H54 (cell line): ENCODE results near the gene SMPDL3B.

ENCODE experiments used
- DNase-seq: peaks from one replicate; pipeline ENCODE4 v3.0.0; 2011; ENCODE audit warnings: low spot score, mixed read lengths; ENCODE audit not compliant: insufficient read length
- FAIRE-seq: peaks from 3 replicates; lab custom pipeline; 2011; peaks lifted over from hg19 to GRCh38; lab: Jason Lieb, UNC
- POLR2A ChIP-seq: IDR thresholded peaks from 2 replicates; pipeline ENCODE4 v1.6.1; 2011; ENCODE audit warnings: low read depth, mild to moderate bottlenecking, low read length

Gene SMPDL3B

DNA sequence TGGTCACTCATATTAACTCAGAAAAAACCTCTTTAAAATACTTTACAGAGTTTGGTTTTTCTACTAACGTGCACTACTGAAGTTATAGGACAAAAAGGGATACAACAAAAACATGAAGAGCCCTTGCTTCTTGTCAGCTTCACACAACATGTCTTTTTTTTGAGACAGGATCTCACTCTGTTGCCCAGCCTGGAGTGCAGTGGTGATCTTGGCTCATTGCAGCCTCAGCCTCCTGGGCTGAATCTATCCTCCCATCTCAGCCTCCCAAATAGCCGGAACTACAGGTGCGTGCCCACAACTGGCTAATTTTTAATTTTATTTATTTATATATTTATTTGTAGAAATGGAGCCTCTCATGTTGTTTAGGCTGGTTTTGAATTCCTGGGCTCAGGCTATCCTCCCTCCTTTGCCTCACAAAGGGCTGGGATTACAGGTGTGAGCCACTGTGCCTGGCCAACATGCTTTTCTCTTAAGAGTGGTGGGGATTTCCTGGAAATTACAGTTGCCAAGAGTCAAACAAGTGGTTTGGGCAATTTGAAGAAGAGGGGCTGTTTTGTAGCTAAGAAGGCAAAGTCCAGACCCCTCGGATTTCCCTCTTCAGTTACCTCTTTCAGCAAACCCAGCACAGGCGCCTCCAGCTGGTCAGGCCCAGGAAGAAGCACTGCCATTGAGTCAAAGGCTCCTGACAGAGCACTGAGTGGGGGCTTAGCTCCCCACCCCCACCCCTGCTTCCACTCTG is 6.4 kb upstream of the SMPDL3B start:
- FAIRE-seq (no peak), DNase-seq (no peak)
- TF ChIP-seq POLR2A, result no peak

GRCh38 chr1:27931184-27931583 is 3.6 kb upstream of the SMPDL3B start:
- DNase-seq, result no peak
- TF ChIP-seq POLR2A, result no peak
- no peak for FAIRE-seq

GRCh38 chr1:27931759-27932158 is 3.0 kb upstream of the SMPDL3B start:
- TF ChIP-seq POLR2A, result no peak
- no peak for DNase-seq
- no peak for FAIRE-seq

DNA sequence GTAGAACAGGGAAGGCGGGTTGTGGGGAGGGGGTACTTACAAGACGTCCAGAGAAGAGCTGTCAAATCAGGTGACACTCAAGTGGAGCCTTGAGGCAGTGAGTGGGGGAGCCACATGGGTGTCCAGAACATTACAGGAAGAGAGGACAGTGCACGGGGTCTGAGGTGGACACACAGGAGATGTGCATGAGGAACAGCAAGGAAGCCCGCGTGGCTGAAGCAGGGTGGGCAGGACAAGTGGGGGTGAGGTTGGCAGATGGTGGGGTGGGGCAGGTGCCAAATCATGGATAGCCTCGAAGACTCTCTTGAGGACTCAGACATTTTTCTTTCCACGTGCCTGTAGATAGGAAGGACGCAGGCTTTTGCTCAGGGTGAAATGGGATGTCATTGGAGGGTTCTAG is 921 bp downstream of the SMPDL3B start:
- DNase-seq (no peak), FAIRE-seq (no peak)
- no peak for TF ChIP-seq POLR2A

GRCh38 chr1:27936370-27936769 is 1.6 kb downstream of the SMPDL3B start:
- no peak for FAIRE-seq
- TF ChIP-seq POLR2A, result no peak
- DNase-seq, result no peak

DNA sequence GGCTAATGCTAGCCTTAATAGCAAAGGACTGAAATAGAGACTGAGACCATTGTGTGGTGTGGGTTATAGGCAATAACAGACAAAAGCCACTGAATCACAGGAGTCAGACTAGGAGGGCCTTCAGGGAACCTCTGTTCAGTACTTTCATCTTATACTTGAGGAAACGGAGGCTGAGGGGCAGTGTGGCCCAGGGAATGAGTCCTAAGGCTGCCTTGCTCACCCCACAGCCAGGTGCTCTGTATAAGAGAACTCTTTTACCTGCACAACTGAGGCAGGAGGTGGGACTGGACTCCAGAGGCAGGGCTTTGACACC is 2.7 kb downstream of the SMPDL3B start:
- DNase-seq (no peak), FAIRE-seq (no peak)
- TF ChIP-seq POLR2A, result no peak

- no peak for FAIRE-seq
- TF ChIP-seq POLR2A, result no peak
- DNase-seq, result no peak
Observed at GRCh38 chr1:27938488-27938887, 3.7 kb downstream of the SMPDL3B start.

GRCh38 chr1:27940297-27940696 is 5.5 kb downstream of the SMPDL3B start:
- no peak for TF ChIP-seq POLR2A
- DNase-seq, result no peak
- no peak for FAIRE-seq

- DNase-seq (no peak), FAIRE-seq (no peak)
- TF ChIP-seq POLR2A, result no peak
Observed at GRCh38 chr1:27940870-27941560, 6.2 kb downstream of the SMPDL3B start.

GRCh38 chr1:27941671-27942540 is 7.1 kb downstream of the SMPDL3B start:
- DNase-seq (no peak), FAIRE-seq (no peak)
- no peak for TF ChIP-seq POLR2A

- FAIRE-seq (no peak), DNase-seq (no peak)
- TF ChIP-seq POLR2A, result no peak
Observed at GRCh38 chr1:27945020-27945419, 10.2 kb downstream of the SMPDL3B start.

GRCh38 chr1:27949027-27949426 is 14.2 kb downstream of the SMPDL3B start:
- DNase-seq, result no peak
- no peak for FAIRE-seq
- TF ChIP-seq POLR2A, result no peak

GRCh38 chr1:27951396-27951795 is 16.6 kb downstream of the SMPDL3B start:
- TF ChIP-seq POLR2A, result no peak
- FAIRE-seq, result no peak

DNA sequence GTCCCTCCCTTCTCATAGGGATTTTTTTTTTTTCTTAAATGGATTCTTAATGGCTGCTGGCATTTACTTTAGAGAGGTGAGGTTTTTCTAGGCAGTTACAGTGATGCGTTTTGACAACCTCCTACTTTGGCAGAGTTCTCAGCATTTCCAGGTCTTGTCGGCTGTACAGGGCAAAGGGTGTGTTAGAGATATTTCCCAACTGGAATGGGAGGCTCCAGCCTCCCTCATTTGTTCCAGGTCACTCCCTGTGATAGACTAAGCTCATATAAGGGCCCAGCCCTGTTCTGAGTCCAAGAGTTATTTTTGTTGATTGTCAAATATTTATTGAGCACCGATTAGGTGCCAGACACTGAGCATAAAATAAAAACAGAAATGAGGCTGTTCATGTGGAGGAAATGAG is 17.3 kb downstream of the SMPDL3B start:
- no peak for TF ChIP-seq POLR2A
- FAIRE-seq (no peak), DNase-seq (no peak)

More at GRCh38 chr1:27951396-27951795, 16.6 kb downstream of the SMPDL3B start:
- DNase-seq, result no peak
